Nephron (organoid): ENCODE data around the gene TUBB4B.
A peak's percentile ranks its signal among the peaks of the same experiment; 100 is the strongest.

Experiments
- H3K27ac Mint-ChIP-seq, 3 experiments: 2 replicates each; pipeline ENCODE4 v1.8.0; 2020; ENCODE audit warnings: mixed read lengths in 3 of 3, mild to moderate bottlenecking in 2 of 3, moderate library complexity in 1 of 3
- H3K27me3 Mint-ChIP-seq: 2 replicates; pipeline ENCODE4 v1.8.0; 2021; ENCODE audit warnings: low read depth, mild to moderate bottlenecking, moderate library complexity, mixed read lengths
- H3K36me3 Mint-ChIP-seq: 2 replicates; pipeline ENCODE4 v1.8.0; 2020; ENCODE audit warnings: low read depth, mixed read lengths
- H3K4me1 Mint-ChIP-seq: 2 replicates; pipeline ENCODE4 v1.8.0; 2020; ENCODE audit warnings: mixed read lengths
- H3K4me3 Mint-ChIP-seq, 3 experiments: 2 replicates each; pipeline ENCODE4 v1.8.0; 2020; ENCODE audit warnings: mild to moderate bottlenecking in 3 of 3, mixed read lengths in 3 of 3, moderate library complexity in 2 of 3
- H3K9me3 Mint-ChIP-seq: 2 replicates; pipeline ENCODE4 v1.8.0; 2020; ENCODE audit warnings: mixed read lengths
- TF ChIP-seq, protein P1 (sequence below), 3 experiments: fragments of 200-600 bp; sonication (generic); IDR thresholded peaks; one replicate each; pipeline ENCODE4 v1.5.0; 2021; ENCODE audit warnings: antibody characterized with exemption in 3 of 3; ENCODE audit not compliant: unreplicated experiment in 3 of 3

The TUBB4B gene

DNA sequence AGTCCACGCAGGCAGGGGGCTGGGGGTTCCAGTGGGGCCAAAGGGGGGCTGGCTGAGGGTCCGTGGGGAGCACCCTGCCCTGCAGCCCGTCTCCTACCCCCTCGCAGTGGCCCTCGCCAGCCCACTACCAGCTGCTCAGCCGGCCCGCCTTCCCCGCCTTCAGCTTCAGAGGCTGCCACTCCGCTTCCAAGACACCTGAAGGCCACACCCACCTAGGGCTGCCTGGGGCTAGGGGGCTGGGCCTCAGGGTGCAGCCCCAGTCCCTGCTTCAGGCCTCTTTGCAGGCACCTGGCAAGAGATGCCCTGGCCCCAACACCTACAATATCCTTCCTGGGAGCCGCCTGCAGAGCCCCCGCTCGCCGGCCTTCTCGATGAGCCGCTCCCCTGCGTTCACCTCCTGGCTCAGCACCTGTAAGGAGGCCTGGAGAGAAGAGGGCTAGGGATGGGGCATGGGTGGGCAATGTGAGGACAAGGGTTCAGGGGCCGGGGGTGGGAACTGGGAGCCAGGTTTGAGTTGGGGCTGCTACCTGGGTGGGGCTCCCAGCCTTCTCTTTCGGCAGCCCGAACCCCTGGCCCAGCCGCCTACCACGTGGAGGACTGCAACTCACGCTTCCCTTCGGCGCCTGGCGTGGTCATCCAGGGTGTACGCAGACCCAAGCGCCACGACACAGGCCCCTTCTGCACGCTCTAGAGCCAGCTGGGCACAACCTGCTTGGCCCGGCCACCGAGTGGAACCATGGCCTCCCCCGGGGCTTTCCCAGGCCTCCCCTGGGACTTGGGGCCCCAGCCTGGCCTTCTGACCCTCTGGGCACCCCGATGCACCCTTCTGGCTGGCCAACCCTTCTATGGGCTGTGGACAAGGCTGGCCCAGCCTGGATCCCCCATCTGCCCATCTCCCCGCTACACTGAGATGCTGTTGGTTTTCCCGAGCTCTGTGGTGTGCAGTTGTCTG, 11.7 kb downstream of the TUBB4B start:
- Mint-ChIP-seq H3K4me1 (no peaks in the 10 kb centered on the region), H3K27me3 (no peaks in the 10 kb centered on the region), H3K4me3 (peak overlapping the region; percentile 56 to 69 (median 61)), H3K27ac (peak overlapping the region in 1 of 3 experiments; percentile 66), H3K36me3 (no peaks in the 10 kb centered on the region), H3K9me3 (no peaks in the 10 kb centered on the region)
- TF ChIP-seq, protein P1, sequence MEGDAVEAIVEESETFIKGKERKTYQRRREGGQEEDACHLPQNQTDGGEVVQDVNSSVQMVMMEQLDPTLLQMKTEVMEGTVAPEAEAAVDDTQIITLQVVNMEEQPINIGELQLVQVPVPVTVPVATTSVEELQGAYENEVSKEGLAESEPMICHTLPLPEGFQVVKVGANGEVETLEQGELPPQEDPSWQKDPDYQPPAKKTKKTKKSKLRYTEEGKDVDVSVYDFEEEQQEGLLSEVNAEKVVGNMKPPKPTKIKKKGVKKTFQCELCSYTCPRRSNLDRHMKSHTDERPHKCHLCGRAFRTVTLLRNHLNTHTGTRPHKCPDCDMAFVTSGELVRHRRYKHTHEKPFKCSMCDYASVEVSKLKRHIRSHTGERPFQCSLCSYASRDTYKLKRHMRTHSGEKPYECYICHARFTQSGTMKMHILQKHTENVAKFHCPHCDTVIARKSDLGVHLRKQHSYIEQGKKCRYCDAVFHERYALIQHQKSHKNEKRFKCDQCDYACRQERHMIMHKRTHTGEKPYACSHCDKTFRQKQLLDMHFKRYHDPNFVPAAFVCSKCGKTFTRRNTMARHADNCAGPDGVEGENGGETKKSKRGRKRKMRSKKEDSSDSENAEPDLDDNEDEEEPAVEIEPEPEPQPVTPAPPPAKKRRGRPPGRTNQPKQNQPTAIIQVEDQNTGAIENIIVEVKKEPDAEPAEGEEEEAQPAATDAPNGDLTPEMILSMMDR (IDR thresholded peaks at IDR 0.05; ENCODE audit: unreplicated experiment in 3 of 3): no peak

DNA sequence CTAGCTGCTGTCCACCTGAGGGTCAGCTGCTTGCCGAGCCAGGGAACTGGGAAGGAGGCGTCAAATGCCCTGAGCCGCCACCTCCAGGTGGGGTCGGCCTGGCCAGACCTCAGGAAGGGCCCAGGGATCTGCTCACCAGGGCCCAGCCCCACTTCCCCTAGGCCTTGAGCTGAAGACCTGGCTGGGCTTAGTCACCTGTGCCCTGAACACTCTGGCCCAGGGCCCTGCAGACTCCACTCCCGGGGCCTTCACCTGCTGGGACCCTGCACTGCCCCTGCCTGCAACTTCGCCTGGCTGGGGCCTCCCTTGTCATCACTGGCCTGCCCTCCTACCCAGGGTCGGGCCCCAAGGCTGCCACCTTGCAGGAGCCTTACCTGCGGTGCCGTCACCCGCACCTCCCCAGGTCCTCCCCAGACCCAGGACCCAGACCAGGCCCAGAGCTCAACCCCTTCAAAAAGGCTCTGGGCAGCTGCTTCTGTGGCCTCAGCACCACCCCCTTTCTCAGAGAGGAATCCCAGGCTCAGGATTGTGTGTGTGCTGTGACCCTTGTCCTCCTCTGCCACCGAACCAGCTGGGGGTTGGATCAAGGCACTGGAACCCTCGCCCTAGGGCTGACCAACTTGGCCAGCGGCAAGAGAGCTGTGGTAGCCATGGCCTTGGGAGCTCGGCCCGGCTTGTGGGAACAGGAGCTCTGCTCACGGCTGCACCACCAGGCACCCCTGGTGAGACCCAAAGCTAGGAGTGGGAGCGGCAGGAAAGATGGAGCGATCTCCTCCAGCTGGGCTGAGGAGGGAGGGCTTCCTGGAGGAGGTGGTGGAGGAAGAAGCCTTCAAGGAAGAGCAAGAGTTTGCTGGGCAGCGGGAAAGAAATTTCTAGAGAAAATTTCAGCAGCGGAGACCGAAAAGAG, 12.9 kb downstream of the TUBB4B start:
- no peaks in the 10 kb centered on the region for H3K27me3 Mint-ChIP-seq
- no peaks in the 10 kb centered on the region for H3K9me3 Mint-ChIP-seq
- H3K4me1 Mint-ChIP-seq: no peaks in the 10 kb centered on the region
- H3K36me3 Mint-ChIP-seq: peaks cover 4% of the 10 kb centered on the region
- H3K27ac Mint-ChIP-seq: peak overlapping the region; percentile 40 to 98 (median 69)
- peak overlapping the region; percentile 93 to 95 (median 94) for H3K4me3 Mint-ChIP-seq
- TF ChIP-seq, protein P1 (IDR thresholded peaks at IDR 0.05; ENCODE audit: unreplicated experiment in 3 of 3): no peak

DNA sequence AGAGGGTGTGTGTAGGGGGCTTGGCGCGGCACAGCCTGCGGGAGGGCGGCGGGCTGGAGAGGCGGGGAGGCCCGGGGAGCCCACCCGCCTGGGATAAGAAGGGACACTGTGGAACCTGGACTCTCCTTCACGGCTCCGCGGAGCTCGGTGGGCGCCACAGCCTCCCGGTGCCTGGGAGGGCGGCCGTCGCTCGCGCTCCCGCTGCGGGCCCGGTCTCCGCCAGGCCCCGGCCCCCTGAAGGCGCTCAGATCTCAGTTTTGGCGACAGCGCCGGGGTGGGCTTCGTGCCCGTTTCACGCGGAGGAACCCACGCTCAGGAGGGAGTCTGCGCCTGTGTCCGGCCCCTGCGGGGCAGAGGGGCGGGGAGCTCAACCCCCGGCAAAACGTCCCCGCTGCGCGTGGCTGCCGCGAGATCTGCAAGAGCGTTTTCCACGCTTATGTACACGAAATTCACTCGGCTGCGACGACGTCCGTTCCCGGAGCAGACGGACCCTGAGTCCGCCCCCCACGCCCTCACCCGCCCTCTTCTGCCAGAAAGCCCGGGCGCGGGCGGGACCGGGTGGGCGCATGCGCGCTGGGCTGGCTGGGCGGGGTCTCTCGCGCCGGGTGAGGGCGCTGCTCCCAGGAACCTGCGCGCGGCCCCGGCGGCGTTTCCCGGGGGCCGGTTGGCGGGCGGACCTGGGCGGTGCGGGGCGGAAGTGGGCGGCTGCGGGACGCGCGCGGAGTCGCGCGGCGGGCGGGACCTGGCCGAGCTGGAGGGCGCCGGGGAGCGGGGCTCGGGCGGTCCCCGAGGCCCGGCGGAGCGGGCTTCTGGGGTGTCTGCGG, 13.7 kb downstream of the TUBB4B start, which contains the start of gene NELFB:
Gene NELFB, plus strand, starts transcription at position 704 of the 824 bp plus-strand sequence.
- H3K27me3 Mint-ChIP-seq: no peaks in the 10 kb centered on the region
- peak within 1 kb of the TSS; percentile 40 to 98 (median 69) for H3K27ac Mint-ChIP-seq
- peaks cover 8% of the 10 kb centered on the region for H3K36me3 Mint-ChIP-seq
- TF ChIP-seq, protein P1 (IDR thresholded peaks at IDR 0.05; ENCODE audit: unreplicated experiment in 3 of 3): no peak
- H3K4me3 Mint-ChIP-seq: peak within 1 kb of the TSS; percentile 93 to 95 (median 94)
- H3K4me1 Mint-ChIP-seq: no peaks in the 10 kb centered on the region
- no peaks in the 10 kb centered on the region for H3K9me3 Mint-ChIP-seq

DNA sequence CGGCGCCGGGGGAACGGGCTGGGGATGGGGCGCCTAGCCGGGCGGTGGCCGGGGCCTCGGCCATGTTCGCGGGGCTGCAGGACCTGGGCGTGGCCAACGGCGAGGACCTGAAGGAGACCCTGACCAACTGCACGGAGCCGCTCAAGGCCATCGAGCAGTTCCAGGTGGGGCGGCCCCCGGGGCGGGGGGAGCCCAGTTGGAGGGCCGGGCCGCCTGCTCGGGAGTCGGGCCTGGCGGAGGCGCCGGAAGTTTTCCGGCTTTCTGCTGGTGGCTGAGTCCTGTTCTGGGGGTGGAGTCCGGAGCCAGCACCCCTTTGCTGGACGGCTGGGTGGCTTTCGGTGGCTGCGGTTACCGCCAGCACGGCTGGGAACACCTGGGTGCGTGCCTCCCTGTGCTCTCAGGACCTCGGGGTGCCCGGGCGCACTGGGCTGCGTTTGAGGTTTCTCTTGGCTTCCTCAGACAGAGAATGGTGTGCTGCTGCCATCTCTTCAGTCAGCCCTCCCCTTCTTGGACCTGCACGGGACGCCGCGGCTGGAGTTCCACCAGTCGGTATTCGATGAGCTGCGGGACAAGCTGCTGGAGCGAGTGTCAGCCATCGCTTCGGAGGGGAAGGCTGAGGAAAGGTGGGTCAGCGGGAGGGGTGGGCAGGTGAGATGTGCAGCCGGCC, 14.5 kb downstream of the TUBB4B start:
- H3K27me3 Mint-ChIP-seq: no peaks in the 10 kb centered on the region
- H3K36me3 Mint-ChIP-seq: peaks cover 8% of the 10 kb centered on the region
- no peaks in the 10 kb centered on the region for H3K9me3 Mint-ChIP-seq
- TF ChIP-seq, protein P1 (IDR thresholded peaks at IDR 0.05; ENCODE audit: unreplicated experiment in 3 of 3): no peak
- H3K27ac Mint-ChIP-seq: no peak overlapping the region
- no peaks in the 10 kb centered on the region for H3K4me1 Mint-ChIP-seq
- peak overlapping the region; percentile 84 to 87 (median 85) for H3K4me3 Mint-ChIP-seq

DNA sequence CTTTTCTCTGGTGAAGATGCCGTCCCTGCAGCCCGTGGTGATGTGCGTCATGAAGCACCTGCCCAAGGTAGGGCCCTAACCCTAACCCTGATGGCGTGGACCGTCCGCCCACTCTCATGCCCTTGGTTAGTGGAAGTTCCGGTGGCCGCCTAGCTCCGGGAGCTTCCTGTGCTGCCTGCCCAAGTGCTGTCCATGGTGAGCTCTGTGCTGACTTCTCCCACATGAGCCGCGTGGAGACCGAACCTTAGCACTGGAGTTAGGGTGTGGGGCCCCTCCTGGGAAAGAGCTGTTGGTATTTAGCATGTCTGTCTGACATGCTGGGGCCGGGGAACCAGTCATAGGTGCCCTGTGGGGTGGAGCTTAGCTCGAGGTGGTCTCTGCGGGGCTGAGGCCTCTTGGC, 15.3 kb downstream of the TUBB4B start:
- H3K4me1 Mint-ChIP-seq: no peaks in the 10 kb centered on the region
- no peak overlapping the region for H3K27ac Mint-ChIP-seq
- H3K36me3 Mint-ChIP-seq: peaks cover 8% of the 10 kb centered on the region
- no peaks in the 10 kb centered on the region for H3K9me3 Mint-ChIP-seq
- TF ChIP-seq, protein P1 (IDR thresholded peaks at IDR 0.05; ENCODE audit: unreplicated experiment in 3 of 3): no peak
- H3K4me3 Mint-ChIP-seq: peak overlapping the region; percentile 84 to 87 (median 85)
- no peaks in the 10 kb centered on the region for H3K27me3 Mint-ChIP-seq
